ENCODE data around the gene LRRFIP1.
"Not testable (repeated sequence)": the region's sequence is repeated elsewhere in the genome, so short reads cannot be mapped to it uniquely, and the experiment has no call there.

The LRRFIP1 gene

GRCh38 chr2:237760506-237761502 lies 133.4 kb downstream of the LRRFIP1 start:
- DNase-seq (ENCODE audit: low read depth): no peak
- H3K4me3 ChIP-seq (ENCODE audit: low read depth, low read length): no peak overlapping the region
- no peak for TF ChIP-seq CTCF (conservative IDR thresholded peaks at IDR 0.05; ENCODE audit: low read depth, low read length)

GRCh38 chr2:237762291-237763182 lies 135.2 kb downstream of the LRRFIP1 start:
- H3K4me3 ChIP-seq (ENCODE audit: low read depth, low read length): not testable (repeated sequence)
- peak; percentile 20 for DNase-seq (ENCODE audit: low read depth)

GRCh38 chr2:237763812-237764211 lies 136.4 kb downstream of the LRRFIP1 start:
- DNase-seq (ENCODE audit: low read depth): no peak
- no peak overlapping the region for H3K4me3 ChIP-seq (ENCODE audit: low read depth, low read length)
- no peak for TF ChIP-seq CTCF (conservative IDR thresholded peaks at IDR 0.05; ENCODE audit: low read depth, low read length)

GRCh38 chr2:237765122-237765521 lies 137.7 kb downstream of the LRRFIP1 start:
- H3K4me3 ChIP-seq (ENCODE audit: low read depth, low read length); DNase-seq (ENCODE audit: low read depth): not testable (repeated sequence)

- H3K4me3 ChIP-seq (ENCODE audit: low read depth, low read length): no peak overlapping the region
- no peak for TF ChIP-seq CTCF (conservative IDR thresholded peaks at IDR 0.05; ENCODE audit: low read depth, low read length)
- no peak for DNase-seq (ENCODE audit: low read depth)
Observed at GRCh38 chr2:237765875-237766274, 138.5 kb downstream of the LRRFIP1 start.

GRCh38 chr2:237766340-237766739 lies 139.0 kb downstream of the LRRFIP1 start:
- peak; percentile 21 for DNase-seq (ENCODE audit: low read depth)
- H3K4me3 ChIP-seq (ENCODE audit: low read depth, low read length): no peak overlapping the region
- no peak for TF ChIP-seq CTCF (conservative IDR thresholded peaks at IDR 0.05; ENCODE audit: low read depth, low read length)

GRCh38 chr2:237772513-237772912 lies 145.1 kb downstream of the LRRFIP1 start:
- DNase-seq (ENCODE audit: low read depth): no peak
- H3K4me3 ChIP-seq (ENCODE audit: low read depth, low read length): no peak overlapping the region
- TF ChIP-seq CTCF (conservative IDR thresholded peaks at IDR 0.05; ENCODE audit: low read depth, low read length): no peak
